Astrocyte (in vitro differentiated cells and primary cell): ENCODE data around the gene GOLGA5.

Source experiments
- EZH2 ChIP-seq: IDR thresholded peaks from 2 replicates; pipeline ENCODE4 v1.6.1; 2012; ENCODE audit warnings: mild to moderate bottlenecking, low read length, inconsistent platforms; ENCODE audit not compliant: insufficient read depth
- TF ChIP-seq, protein P1 (sequence below): IDR thresholded peaks from 2 replicates; pipeline ENCODE4 v1.5.1; 2011; ENCODE audit warnings: low read depth, mild to moderate bottlenecking, inconsistent platforms, low read length, moderate library complexity; ENCODE audit not compliant: insufficient read depth

DNA sequence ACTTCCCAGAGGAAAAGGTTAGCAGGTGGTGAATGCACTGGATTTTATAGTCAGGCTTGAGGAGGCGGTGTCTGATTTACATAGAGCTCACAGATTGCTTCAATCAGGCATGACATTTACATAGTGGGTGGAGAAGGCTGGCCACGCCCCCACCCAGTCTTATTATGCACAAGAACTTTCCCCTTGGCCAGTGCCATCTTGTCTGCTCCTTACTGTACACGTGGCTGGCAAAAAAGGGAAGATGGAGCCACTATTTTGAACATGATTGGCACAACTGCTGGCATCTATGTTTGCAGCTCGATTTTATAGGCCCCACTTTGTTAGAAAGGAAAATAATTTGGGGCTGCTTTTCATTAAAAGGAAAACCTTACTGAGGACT lies 34.8 kb upstream of the GOLGA5 start:
- TF ChIP-seq, protein P1, sequence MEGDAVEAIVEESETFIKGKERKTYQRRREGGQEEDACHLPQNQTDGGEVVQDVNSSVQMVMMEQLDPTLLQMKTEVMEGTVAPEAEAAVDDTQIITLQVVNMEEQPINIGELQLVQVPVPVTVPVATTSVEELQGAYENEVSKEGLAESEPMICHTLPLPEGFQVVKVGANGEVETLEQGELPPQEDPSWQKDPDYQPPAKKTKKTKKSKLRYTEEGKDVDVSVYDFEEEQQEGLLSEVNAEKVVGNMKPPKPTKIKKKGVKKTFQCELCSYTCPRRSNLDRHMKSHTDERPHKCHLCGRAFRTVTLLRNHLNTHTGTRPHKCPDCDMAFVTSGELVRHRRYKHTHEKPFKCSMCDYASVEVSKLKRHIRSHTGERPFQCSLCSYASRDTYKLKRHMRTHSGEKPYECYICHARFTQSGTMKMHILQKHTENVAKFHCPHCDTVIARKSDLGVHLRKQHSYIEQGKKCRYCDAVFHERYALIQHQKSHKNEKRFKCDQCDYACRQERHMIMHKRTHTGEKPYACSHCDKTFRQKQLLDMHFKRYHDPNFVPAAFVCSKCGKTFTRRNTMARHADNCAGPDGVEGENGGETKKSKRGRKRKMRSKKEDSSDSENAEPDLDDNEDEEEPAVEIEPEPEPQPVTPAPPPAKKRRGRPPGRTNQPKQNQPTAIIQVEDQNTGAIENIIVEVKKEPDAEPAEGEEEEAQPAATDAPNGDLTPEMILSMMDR = no peak
- TF ChIP-seq EZH2 = no peak
